Neural cell (in vitro differentiated cells): ENCODE data around the gene TM9SF2.

Source experiments
- CTCF ChIP-seq: fragments of 450-650 bp; IDR thresholded peaks from 2 replicates; pipeline ENCODE4 v1.5.1; 2014; ENCODE audit warnings: antibody characterized with exemption, mild to moderate bottlenecking, moderate library complexity; ENCODE audit not compliant: poor library complexity, severe bottlenecking
- EP300 ChIP-seq: fragments of 450-650 bp; conservative IDR thresholded peaks from 2 replicates; pipeline ENCODE4 v1.6.1; 2014; ENCODE audit warnings: antibody characterized with exemption, mild to moderate bottlenecking, moderate library complexity; ENCODE audit not compliant: poor library complexity, severe bottlenecking
- EZH2 ChIP-seq: fragments of 200-600, 300-800 bp; shearing (Covaris generic), sonication (generic); IDR thresholded peaks from 2 replicates; pipeline ENCODE4 v1.6.1; 2014; ENCODE audit warnings: antibody characterized with exemption, low read length, borderline replicate concordance, mild to moderate bottlenecking; ENCODE audit not compliant: insufficient read depth, poor library complexity, severe bottlenecking
- MXI1 ChIP-seq: fragments of 450-650 bp; conservative IDR thresholded peaks from 2 replicates; pipeline ENCODE4 v1.6.1; 2014; ENCODE audit warnings: antibody characterized with exemption, mild to moderate bottlenecking; ENCODE audit not compliant: poor library complexity, severe bottlenecking
- RAD21 ChIP-seq: fragments of 450-650 bp; conservative IDR thresholded peaks from 2 replicates; pipeline ENCODE4 v1.6.1; 2014; ENCODE audit warnings: antibody characterized with exemption, mild to moderate bottlenecking, moderate library complexity
- REST ChIP-seq: IDR thresholded peaks from 2 replicates; pipeline ENCODE4 v1.6.1; 2012; ENCODE audit warnings: borderline replicate concordance
- SMC3 ChIP-seq: fragments of 450-650 bp; conservative IDR thresholded peaks from 2 replicates; pipeline ENCODE4 v1.6.1; 2014; ENCODE audit warnings: antibody characterized with exemption, mild to moderate bottlenecking, moderate library complexity; ENCODE audit not compliant: poor library complexity
- TAF1 ChIP-seq: IDR thresholded peaks from 2 replicates; pipeline ENCODE4 v1.6.1; 2012; ENCODE audit warnings: low read depth

GRCh38 chr13:99558570-99559180, 57.4 kb downstream of the TM9SF2 start:
- no peak for TF ChIP-seq CTCF
- no peak for TF ChIP-seq RAD21
- no peak for TF ChIP-seq REST
- TF ChIP-seq EZH2, result no peak
- no peak for TF ChIP-seq TAF1
- TF ChIP-seq SMC3, result no peak
- TF ChIP-seq MXI1, result no peak
- no peak for TF ChIP-seq EP300
